ENCODE data around the gene EYA2.

GRCh38 chr20:47111576-47111975 lies 216.9 kb downstream of the EYA2 start:
- TF ChIP-seq, protein P1, sequence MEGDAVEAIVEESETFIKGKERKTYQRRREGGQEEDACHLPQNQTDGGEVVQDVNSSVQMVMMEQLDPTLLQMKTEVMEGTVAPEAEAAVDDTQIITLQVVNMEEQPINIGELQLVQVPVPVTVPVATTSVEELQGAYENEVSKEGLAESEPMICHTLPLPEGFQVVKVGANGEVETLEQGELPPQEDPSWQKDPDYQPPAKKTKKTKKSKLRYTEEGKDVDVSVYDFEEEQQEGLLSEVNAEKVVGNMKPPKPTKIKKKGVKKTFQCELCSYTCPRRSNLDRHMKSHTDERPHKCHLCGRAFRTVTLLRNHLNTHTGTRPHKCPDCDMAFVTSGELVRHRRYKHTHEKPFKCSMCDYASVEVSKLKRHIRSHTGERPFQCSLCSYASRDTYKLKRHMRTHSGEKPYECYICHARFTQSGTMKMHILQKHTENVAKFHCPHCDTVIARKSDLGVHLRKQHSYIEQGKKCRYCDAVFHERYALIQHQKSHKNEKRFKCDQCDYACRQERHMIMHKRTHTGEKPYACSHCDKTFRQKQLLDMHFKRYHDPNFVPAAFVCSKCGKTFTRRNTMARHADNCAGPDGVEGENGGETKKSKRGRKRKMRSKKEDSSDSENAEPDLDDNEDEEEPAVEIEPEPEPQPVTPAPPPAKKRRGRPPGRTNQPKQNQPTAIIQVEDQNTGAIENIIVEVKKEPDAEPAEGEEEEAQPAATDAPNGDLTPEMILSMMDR (IDR thresholded peaks at IDR 0.05), result no peak
- no peak for TF ChIP-seq POLR2A (IDR thresholded peaks at IDR 0.05)

Data from adrenal gland (tissue), 5 donors.